GM18517 (cell line): ENCODE results near the gene DHX9.

ENCODE experiments used
- ATAC-seq: cut with Tn5 transposase; IDR thresholded peaks from one replicate; pipeline ENCODE4 v1.9.1; 2021; ENCODE audit warnings: mild to moderate bottlenecking, moderate library complexity; ENCODE audit not compliant: unreplicated experiment

The DHX9 gene

GRCh38 chr1:182835806-182836205 lies 3.3 kb upstream of the DHX9 start:
- ATAC-seq, result no peak

GRCh38 chr1:182841368-182841988 lies 2.3 kb downstream of the DHX9 start:
- ATAC-seq, result no peak

GRCh38 chr1:182842265-182842664 lies 3.1 kb downstream of the DHX9 start:
- no peak for ATAC-seq

- no peak for ATAC-seq
Observed at GRCh38 chr1:182845379-182845778, 6.2 kb downstream of the DHX9 start.

- ATAC-seq, result no peak
Observed at GRCh38 chr1:182845894-182846293, 6.7 kb downstream of the DHX9 start.

- ATAC-seq, result no peak
Observed at GRCh38 chr1:182847105-182847504, 8.0 kb downstream of the DHX9 start.

GRCh38 chr1:182848736-182849135 lies 9.6 kb downstream of the DHX9 start:
- ATAC-seq, result no peak

- no peak for ATAC-seq
Observed at GRCh38 chr1:182850319-182850718, 11.2 kb downstream of the DHX9 start.

- ATAC-seq, result no peak
Observed at GRCh38 chr1:182851825-182852224, 12.7 kb downstream of the DHX9 start.

- ATAC-seq, result no peak
Observed at GRCh38 chr1:182855911-182856310, 16.8 kb downstream of the DHX9 start.

GRCh38 chr1:182857212-182857611 lies 18.1 kb downstream of the DHX9 start:
- ATAC-seq, result no peak

GRCh38 chr1:182860658-182861057 lies 21.5 kb downstream of the DHX9 start:
- ATAC-seq, result no peak

GRCh38 chr1:182861994-182862393 lies 22.8 kb downstream of the DHX9 start:
- ATAC-seq, result no peak

- ATAC-seq, result no peak
Observed at GRCh38 chr1:182862827-182863226, 23.7 kb downstream of the DHX9 start.

- ATAC-seq, result no peak
Observed at GRCh38 chr1:182863940-182864339, 24.8 kb downstream of the DHX9 start.

GRCh38 chr1:182867861-182868260 lies 28.7 kb downstream of the DHX9 start:
- ATAC-seq, result no peak

- no peak for ATAC-seq
Observed at GRCh38 chr1:182869241-182869666, 30.1 kb downstream of the DHX9 start.

- no peak for ATAC-seq
Observed at GRCh38 chr1:182872881-182873280, 33.7 kb downstream of the DHX9 start.

- ATAC-seq, result no peak
Observed at GRCh38 chr1:182875889-182876288, 36.7 kb downstream of the DHX9 start.

- ATAC-seq, result no peak
Observed at GRCh38 chr1:182877331-182877730, 38.2 kb downstream of the DHX9 start.

- no peak for ATAC-seq
Observed at GRCh38 chr1:182877842-182878241, 38.7 kb downstream of the DHX9 start.

GRCh38 chr1:182884872-182885271 lies 45.7 kb downstream of the DHX9 start:
- no peak for ATAC-seq

- ATAC-seq, result no peak
Observed at GRCh38 chr1:182885591-182885990, 46.4 kb downstream of the DHX9 start.
